Astrocyte (in vitro differentiated cells and primary cell): ENCODE results near the gene PSORS1C1. TPM values are rescaled to one million over a fixed set of nuclear protein-coding genes. Genes with fewer than 3 reads are reported as not detected.

ENCODE experiments used
- DNase-seq: peaks from one replicate; pipeline ENCODE4 v3.0.0-alpha.2; 2010; ENCODE audit warnings: low read depth
- FAIRE-seq: peaks from 2 replicates; lab custom pipeline; 2011; peaks lifted over from hg19 to GRCh38; lab: Jason Lieb, UNC
- H2AFZ ChIP-seq: 2 replicates; pipeline ENCODE4 v1.6.0; 2012; ENCODE audit warnings: low read depth, low read length, inconsistent platforms
- H3K27ac ChIP-seq: 2 replicates; pipeline ENCODE4 v1.5.1; 2011; ENCODE audit warnings: low read depth, low read length, inconsistent platforms
- H3K27me3 ChIP-seq: 2 replicates; pipeline ENCODE4 v1.6.0; 2011; ENCODE audit warnings: low read length, inconsistent platforms; ENCODE audit not compliant: insufficient read depth
- H3K36me3 ChIP-seq: 2 replicates; pipeline ENCODE4 v1.5.1; 2011; ENCODE audit warnings: low read length, inconsistent platforms; ENCODE audit not compliant: insufficient read depth
- H3K4me1 ChIP-seq: 2 replicates; pipeline ENCODE4 v1.5.1; 2011; ENCODE audit warnings: low read length, inconsistent platforms; ENCODE audit not compliant: insufficient read depth
- H3K4me2 ChIP-seq: 2 replicates; pipeline ENCODE4 v1.6.0; 2012; ENCODE audit warnings: low read length, inconsistent platforms
- H3K4me3 ChIP-seq: 2 replicates; pipeline ENCODE4 v1.5.1; 2011; ENCODE audit warnings: low read depth, mild to moderate bottlenecking, low read length, inconsistent platforms; ENCODE audit not compliant: insufficient read depth
- H3K79me2 ChIP-seq: 2 replicates; pipeline ENCODE4 v1.6.0; 2012; ENCODE audit warnings: mild to moderate bottlenecking, low read length, inconsistent platforms; ENCODE audit not compliant: insufficient read depth
- H3K9ac ChIP-seq: 2 replicates; pipeline ENCODE4 v1.6.0; 2012; ENCODE audit warnings: mild to moderate bottlenecking, low read length, inconsistent platforms
- H3K9me3 ChIP-seq: 2 replicates; pipeline ENCODE4 v1.5.1; 2012; ENCODE audit warnings: low read depth, mild to moderate bottlenecking, low read length, inconsistent platforms; ENCODE audit not compliant: insufficient read depth
- H4K20me1 ChIP-seq: 2 replicates; pipeline ENCODE4 v1.6.0; 2012; ENCODE audit warnings: low read length, inconsistent platforms; ENCODE audit not compliant: insufficient read depth
- H3K27ac Mint-ChIP-seq: one replicate; pipeline ENCODE4 v1.8.0; 2021; ENCODE audit warnings: mild to moderate bottlenecking, mixed read lengths; ENCODE audit not compliant: unreplicated experiment
- H3K27me3 Mint-ChIP-seq: one replicate; pipeline ENCODE4 v1.8.0; 2021; ENCODE audit warnings: low read depth, mixed read lengths; ENCODE audit not compliant: unreplicated experiment
- H3K36me3 Mint-ChIP-seq: one replicate; pipeline ENCODE4 v1.8.0; 2021; ENCODE audit warnings: low read depth, mixed read lengths; ENCODE audit not compliant: unreplicated experiment
- H3K4me1 Mint-ChIP-seq: one replicate; pipeline ENCODE4 v1.8.0; 2021; ENCODE audit warnings: low read depth, mixed read lengths; ENCODE audit not compliant: unreplicated experiment
- H3K4me3 Mint-ChIP-seq: one replicate; pipeline ENCODE4 v1.8.0; 2021; ENCODE audit warnings: mild to moderate bottlenecking, moderate library complexity, mixed read lengths; ENCODE audit not compliant: unreplicated experiment
- H3K9me3 Mint-ChIP-seq: one replicate; pipeline ENCODE4 v1.8.0; 2021; ENCODE audit warnings: mild to moderate bottlenecking, mixed read lengths; ENCODE audit not compliant: unreplicated experiment
- CTCF ChIP-seq: IDR thresholded peaks from 2 replicates; pipeline ENCODE4 v1.5.1; 2011; ENCODE audit warnings: low read depth, mild to moderate bottlenecking, inconsistent platforms, low read length, moderate library complexity; ENCODE audit not compliant: insufficient read depth
- EZH2 ChIP-seq: IDR thresholded peaks from 2 replicates; pipeline ENCODE4 v1.6.1; 2012; ENCODE audit warnings: mild to moderate bottlenecking, low read length, inconsistent platforms; ENCODE audit not compliant: insufficient read depth
- total RNA-seq: library from RNA; stranded (reverse); gene quantifications from 2 replicates; pipeline ENCODE4 v1.2.1, GENCODE V29; 2021

The PSORS1C1 gene
- total RNA-seq, 1 donor from 2014 or later: 9.2 TPM

- no peaks in the 10 kb centered on the region for H3K36me3 ChIP-seq
- no peaks in the 10 kb centered on the region for H3K79me2 ChIP-seq
- Mint-ChIP-seq H3K36me3 (peaks cover 13% of the 10 kb centered on the region), H3K4me1 (peaks cover 41% of the 10 kb centered on the region), H3K9me3 (no peaks in the 10 kb centered on the region), H3K27me3 (no peaks in the 10 kb centered on the region), H3K27ac (no peak overlapping the region), H3K4me3 (no peak overlapping the region)
- no peak overlapping the region for H3K4me3 ChIP-seq
- peaks cover 14% of the 10 kb centered on the region for H3K4me1 ChIP-seq
- no peak overlapping the region for H3K9ac ChIP-seq
- H3K4me2 ChIP-seq: peak overlapping the region; percentile 61
- H4K20me1 ChIP-seq: no peaks in the 10 kb centered on the region
- no peak overlapping the region for H3K27ac ChIP-seq
- no peak for FAIRE-seq
- peak; percentile 18 for DNase-seq
- no peaks in the 10 kb centered on the region for H3K27me3 ChIP-seq
- no peak overlapping the region for H2AFZ ChIP-seq
- H3K9me3 ChIP-seq: no peaks in the 10 kb centered on the region
- TF ChIP-seq EZH2: no peak
- TF ChIP-seq CTCF: no peak
These were observed 11.2 kb downstream of the PSORS1C1 start for GRCh38 chr6:31125586-31126363.

GRCh38 chr6:31126396-31127175, 12.0 kb downstream of the PSORS1C1 start:
- H4K20me1 ChIP-seq: no peaks in the 10 kb centered on the region
- H3K27ac ChIP-seq: no peak overlapping the region

More at GRCh38 chr6:31126396-31127175, 12.0 kb downstream of the PSORS1C1 start:
- H2AFZ ChIP-seq: no peak overlapping the region
- H3K79me2 ChIP-seq: no peaks in the 10 kb centered on the region
- Mint-ChIP-seq H3K4me3 (no peak overlapping the region), H3K4me1 (peaks cover 39% of the 10 kb centered on the region), H3K36me3 (peaks cover 13% of the 10 kb centered on the region), H3K9me3 (no peaks in the 10 kb centered on the region), H3K27ac (peak overlapping the region; percentile 75), H3K27me3 (no peaks in the 10 kb centered on the region)
- H3K4me3 ChIP-seq: no peak overlapping the region
- peaks cover 14% of the 10 kb centered on the region for H3K4me1 ChIP-seq
- no peak for FAIRE-seq
- H3K9ac ChIP-seq: no peak overlapping the region
- H3K36me3 ChIP-seq: no peaks in the 10 kb centered on the region
- DNase-seq: no peak
- TF ChIP-seq CTCF (no peak), EZH2 (no peak)
- H3K27me3 ChIP-seq: no peaks in the 10 kb centered on the region
- H3K9me3 ChIP-seq: no peaks in the 10 kb centered on the region
- no peak overlapping the region for H3K4me2 ChIP-seq
